Left colon (tissue), 2 donors: ENCODE results near the gene PFN1. TPM values are rescaled to one million over a fixed set of nuclear protein-coding genes. Genes with fewer than 3 reads are reported as not detected.
A peak's percentile ranks its signal among the peaks of the same experiment; 100 is the strongest.

Experiments used
- ATAC-seq: fragments of 200-7000 bp; cut with Tn5 transposase; one replicate; pipeline ENCODE4 v1.9.1; 2020; ENCODE audit warnings: mild to moderate bottlenecking, moderate library complexity
- DNase-seq, 2 donors: peaks; one replicate each; pipeline ENCODE4 v3.0.0-alpha.2; 2020
- intact Hi-C, 2 donors: fragments of 100-400 bp; cut with DNase I in 1 of 2; cut with micrococcal nuclease in 1 of 2; formaldehyde crosslinking; loops; one replicate each; pipeline versions ENCODE4 v1.11.2 to v1.14.0; 2022; cut with DNase I, micrococcal nuclease
- microRNA-seq, 2 donors: library from miRNA; unstranded; fragments of <30 nt; microRNA quantifications; one replicate each; pipeline versions ENCODE4 v1.1.0 to v1.2.0, GENCODE V29; 2020
- total RNA-seq, 2 donors: library from RNA; stranded (reverse); fragmentation: NEBNext Ultra II Directional; extraction: Animal tissue kit (Norgen Biotek cat#: 25700); gene quantifications; one replicate each; pipeline ENCODE4 v1.2.1, GENCODE V29; 2021
- donor health status: DM: no; HTN: no; CAD: no.
- donor health status: DM: yes; HTN: yes; CAD: no.

PFN1 gene
- total RNA-seq, 2 donors from 2014 or later, result 720 to 812 TPM

DNA sequence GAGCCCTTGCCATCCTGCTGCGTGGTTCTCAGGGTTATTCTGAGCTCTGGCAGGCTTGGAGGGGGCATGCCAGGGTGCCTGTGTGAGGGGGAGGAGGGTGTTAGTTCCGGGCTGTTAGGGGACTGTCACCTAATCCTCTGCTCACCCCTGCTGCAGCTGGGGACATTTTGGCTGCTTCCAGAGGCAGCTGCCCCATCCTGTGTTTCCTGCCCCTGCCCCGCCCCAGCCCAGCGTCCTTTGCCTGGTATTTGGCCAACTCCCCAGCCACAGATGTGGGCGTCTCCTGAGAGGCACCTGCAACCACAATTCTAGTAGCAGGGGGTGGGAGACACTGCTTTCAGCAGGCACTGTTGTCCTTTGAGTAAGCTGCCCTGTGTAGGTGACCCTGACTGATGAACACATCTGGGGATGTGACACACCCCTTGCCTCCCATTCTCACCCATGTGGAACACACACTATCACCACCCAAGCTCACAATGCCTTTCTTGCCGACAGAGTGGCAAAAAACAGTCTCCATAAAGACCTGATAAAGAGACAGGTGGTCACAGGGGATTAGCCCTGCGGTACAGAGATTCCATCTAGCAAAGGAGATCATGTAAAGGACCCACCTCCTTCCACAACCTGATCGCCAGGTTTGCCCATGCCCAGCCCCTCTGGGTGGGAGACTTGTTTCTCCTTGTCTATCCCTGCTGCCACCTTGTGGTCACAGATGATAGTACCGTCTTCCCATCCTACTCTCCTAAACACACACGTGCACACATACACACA lies 45.1 kb downstream of the PFN1 start, which contains the start of gene CHRNE:
CHRNE (minus strand) TSS at position 48 of the 768 bp plus-strand sequence; CDS start at position 13, 35 bp downstream.
- ATAC-seq (peak; percentile 54), DNase-seq (peak; percentile 78 to 89)
- intact Hi-C loops, result no loop called here

DNA sequence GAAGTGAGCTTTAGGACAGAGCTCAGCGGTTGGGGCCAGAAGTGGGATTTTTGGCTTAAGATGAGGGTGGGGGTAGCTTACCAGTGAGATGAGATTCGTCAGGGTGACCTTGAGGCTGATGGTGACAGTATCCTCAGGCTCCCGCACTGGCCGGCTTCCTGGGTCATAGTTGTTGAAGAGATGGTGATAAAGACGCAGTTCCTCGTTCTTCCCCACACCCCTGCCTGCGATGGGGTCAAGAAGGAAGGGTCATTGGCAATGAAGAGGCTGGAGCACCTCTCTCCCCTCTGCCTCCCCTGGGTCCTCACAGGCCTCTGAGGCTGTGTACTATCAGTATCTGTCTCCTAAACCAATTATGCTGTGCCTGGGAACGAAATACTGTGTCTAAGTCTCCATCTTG lies 45.8 kb downstream of the PFN1 start:
- ATAC-seq (no peak), DNase-seq (no peak)
- intact Hi-C loops, result no loop called here

DNA sequence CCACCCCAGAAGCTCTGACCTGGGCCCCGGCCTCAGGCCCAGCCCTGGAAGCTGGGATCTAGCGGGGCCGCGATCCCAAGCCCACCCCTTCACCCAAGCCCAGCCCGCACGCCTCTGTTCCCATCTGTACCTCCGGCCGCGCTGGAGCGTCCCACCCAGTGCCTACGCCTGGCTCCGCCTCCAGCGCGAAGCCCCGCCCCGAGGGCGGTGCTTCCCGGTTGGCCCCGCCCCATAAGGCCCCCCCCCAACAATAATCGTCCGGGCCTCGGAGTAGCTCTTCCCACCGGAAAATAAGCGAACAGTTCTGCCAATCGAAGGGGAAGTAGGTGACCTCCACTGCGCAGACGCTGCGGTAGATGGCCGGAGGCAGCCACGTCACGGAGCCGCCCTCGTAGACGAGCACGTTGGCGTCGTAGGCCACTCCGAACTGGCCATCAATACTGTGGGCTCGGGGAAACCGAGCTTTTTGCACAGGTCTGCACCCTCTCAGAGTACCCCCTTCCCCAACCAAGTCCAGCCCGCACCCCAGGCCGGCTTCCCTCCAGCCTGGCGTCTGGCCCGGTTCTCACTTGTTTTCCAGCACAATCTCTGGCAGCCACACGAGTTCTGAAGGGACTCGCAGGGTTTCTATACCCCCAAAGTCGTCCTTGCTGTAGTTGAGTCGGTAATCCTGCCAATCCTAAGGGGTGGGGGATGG lies 46.5 kb downstream of the PFN1 start:
- DNase-seq (peak in 1 of 2 donors; percentile 39), ATAC-seq (no peak)
- intact Hi-C loops, result no loop called here

DNA sequence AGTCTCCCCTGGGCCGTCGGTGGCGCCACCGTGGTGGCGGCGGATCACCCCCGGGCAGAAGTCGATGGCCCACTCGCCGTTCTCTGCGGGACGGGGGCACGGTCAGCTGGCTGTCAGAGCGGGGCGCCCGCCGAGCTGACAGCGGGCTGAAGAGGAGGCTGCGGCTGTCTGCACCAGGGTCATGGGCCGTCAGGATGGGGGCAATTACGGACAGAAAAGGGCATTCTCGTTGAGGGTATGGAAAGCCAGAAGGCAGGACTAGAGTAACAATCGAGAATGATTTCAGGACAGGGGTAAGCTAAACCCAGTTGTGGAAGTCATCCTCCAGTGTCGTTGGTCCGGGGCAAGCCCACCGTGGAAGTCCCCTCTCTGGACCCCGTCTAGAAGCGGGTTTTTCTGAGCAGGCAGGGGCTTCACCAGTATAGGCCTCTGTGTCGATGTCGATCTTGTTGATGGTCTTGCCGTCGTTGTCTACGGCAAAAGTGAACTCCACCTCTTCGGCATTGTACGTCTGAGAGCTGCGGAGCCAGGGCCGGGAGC lies 47.2 kb downstream of the PFN1 start:
- DNase-seq, result no peak
- intact Hi-C loops, result no loop called here
- no peak for ATAC-seq

DNA sequence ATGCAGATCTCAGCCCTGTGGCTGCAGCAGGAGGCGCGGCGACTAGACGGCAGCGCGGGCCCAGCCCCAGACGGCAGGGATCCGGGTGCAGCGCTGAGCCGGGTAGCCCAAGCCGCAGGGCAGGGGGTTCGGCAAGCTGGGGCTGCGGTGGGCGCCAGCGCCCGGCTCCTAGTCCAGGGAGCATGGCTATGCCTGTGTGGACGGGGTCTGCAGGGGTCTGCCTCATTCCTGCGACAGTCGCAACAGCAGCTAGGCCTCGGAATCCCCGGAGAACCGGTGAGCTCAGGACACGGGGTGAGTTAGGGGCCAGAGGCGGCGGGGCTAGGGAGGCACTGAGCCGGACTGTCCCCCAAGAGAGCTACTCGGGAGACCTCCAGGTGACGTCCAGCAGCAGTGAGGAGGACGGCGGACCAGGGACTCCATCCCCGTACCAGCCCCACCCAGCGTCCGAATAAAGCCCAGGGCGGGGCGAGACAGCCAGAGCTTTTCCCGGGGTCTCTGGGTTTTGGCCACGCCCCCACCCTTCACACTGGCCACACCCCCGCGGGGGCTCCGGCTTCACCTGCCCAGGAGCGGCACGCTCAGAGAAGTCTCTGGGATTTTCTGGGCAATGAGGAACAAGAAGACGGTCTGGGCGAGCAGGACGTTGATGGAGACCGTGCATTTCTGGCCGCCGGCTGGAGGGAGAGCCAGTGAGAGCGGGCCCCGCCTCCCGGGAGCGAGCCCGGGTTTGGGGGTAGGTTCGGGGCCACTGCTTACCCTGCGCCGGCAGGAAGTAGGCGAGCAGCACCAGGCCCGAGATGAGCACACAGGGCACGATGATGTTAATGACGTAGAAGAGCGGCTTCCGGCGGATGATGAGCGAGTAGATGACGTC lies 47.9 kb downstream of the PFN1 start:
- ATAC-seq, result peak; percentile 9
- intact Hi-C loops, result no loop called here
- peak; percentile 49 to 53 for DNase-seq

DNA sequence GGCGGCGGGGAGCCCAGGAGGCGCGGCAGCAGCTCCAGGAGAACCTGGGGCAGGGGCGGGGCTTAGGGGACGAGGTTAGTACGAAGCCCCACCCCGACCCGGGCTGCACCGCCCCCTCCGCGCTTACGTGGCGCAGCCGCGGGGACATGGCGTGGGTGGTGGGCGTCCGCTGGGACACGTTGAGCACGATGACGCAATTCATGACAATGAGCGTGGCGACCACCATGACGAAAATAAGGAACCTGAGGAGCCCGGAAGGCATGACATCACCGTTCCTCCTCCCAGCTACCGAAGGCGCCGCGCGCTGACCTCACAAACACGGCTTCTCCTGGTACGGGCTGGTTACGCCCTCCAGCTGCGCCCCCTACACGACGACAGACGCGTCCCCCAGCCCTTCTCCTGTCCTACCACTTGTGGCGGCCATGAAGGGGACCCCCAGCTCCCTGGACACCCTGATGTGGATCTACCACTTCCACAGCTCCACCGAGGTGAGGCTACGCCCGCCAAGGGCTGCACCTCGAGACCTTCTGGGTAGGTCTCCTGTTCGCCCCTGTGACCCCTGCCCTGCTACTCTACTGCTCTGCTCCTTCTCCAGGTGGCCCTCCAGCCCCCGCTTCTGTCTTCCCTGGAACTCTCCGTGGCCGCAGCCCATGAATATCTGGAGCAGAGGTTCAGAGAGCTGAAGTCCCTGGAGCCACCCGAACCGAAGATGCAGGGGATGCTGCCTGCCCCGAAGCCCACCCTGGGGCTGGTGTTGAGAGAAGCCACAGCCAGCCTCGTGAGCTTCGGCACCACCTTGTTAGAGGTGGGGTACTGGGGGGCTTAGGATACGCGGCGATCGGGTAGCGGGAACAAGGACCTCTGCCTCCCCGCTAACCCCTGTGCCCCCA lies 48.7 kb downstream of the PFN1 start, which contains the start of gene C17orf107:
C17orf107 (plus strand) TSS at position 196 of the 890 bp plus-strand sequence; CDS start at position 423, 227 bp downstream.
- peak; percentile 73 for ATAC-seq
- DNase-seq, result peak; percentile 83 to 94
- intact Hi-C loops, result no loop called here

DNA sequence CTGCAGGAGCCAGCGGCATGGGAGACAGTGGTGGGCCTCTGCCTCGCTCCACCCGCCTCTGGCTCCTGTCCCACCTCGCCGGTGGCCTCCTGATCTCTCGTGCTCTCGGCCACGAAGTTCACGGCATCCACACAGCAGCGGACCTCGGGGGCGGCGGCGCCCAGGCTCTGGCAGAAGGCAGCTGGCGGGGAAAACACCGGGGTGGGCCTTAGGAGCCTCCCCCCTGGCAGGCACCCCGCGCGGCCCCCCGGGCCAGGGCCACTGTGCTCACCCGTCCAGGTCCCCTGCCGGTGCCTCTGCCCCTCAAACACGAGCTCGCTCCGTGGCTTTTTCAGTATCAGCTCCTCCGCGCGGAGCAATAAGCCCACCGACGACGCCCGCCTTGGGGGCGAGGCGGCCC lies 49.4 kb downstream of the PFN1 start:
- intact Hi-C loops, result no loop called here
- peak; percentile 4 for ATAC-seq
- DNase-seq, result no peak

DNA sequence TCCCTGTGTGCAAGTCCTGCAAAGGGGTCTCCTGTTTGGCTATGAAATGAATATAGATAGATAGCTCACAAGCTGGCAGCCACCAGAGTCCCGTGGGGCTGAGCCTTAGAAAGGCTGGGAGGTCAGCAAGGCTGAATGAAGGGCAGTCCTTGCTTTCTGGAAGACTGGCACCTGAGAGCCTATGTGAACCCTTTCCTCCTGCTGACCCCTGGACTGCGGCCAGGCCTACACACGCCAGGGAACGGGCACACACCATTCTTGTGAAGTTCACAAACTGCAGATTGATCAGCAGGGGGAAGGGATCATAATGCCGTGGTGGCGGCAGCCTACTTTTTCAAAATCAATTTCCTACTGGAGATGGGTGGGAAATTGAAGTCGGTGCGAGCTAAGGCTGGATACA lies 50.0 kb downstream of the PFN1 start:
- intact Hi-C loops, result no loop called here
- ATAC-seq (no peak), DNase-seq (no peak)

DNA sequence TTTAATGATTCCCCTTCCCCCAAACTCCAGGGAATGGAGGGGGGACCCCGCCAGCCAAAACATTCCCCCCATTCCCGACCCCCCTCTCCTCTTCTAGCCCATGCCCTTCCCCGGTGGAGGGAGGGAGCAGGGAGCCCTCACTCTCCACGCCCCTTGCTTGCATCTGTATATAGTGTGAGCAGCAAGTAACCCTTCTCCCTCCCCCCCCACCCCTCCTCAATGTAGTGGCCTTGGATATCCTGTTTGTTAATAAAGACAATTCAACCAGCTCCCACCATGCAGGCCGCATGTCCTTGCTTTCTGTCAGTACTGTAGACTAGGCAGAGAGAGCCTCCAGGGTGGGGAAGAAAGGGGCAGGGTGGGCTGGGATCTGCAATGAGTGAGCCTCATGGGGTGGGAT lies 50.5 kb downstream of the PFN1 start:
- ATAC-seq (no peak), DNase-seq (no peak)
- intact Hi-C loops, result no loop called here

DNA sequence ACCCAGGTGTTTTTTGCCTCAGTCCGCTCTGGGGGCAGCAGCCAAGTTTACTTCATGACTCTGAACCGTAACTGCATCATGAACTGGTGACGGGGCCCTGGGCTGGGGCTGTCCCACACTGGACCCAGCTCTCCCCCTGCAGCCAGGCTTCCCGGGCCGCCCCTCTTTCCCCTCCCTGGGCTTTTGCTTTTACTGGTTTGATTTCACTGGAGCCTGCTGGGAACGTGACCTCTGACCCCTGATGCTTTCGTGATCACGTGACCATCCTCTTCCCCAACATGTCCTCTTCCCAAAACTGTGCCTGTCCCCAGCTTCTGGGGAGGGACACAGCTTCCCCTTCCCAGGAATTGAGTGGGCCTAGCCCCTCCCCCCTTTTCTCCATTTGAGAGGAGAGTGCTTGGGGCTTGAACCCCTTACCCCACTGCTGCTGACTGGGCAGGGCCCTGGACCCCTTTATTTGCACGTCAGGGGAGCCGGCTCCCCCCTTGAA lies 51.1 kb downstream of the PFN1 start:
- no peak for DNase-seq
- intact Hi-C loops, result no loop called here
- ATAC-seq, result no peak

DNA sequence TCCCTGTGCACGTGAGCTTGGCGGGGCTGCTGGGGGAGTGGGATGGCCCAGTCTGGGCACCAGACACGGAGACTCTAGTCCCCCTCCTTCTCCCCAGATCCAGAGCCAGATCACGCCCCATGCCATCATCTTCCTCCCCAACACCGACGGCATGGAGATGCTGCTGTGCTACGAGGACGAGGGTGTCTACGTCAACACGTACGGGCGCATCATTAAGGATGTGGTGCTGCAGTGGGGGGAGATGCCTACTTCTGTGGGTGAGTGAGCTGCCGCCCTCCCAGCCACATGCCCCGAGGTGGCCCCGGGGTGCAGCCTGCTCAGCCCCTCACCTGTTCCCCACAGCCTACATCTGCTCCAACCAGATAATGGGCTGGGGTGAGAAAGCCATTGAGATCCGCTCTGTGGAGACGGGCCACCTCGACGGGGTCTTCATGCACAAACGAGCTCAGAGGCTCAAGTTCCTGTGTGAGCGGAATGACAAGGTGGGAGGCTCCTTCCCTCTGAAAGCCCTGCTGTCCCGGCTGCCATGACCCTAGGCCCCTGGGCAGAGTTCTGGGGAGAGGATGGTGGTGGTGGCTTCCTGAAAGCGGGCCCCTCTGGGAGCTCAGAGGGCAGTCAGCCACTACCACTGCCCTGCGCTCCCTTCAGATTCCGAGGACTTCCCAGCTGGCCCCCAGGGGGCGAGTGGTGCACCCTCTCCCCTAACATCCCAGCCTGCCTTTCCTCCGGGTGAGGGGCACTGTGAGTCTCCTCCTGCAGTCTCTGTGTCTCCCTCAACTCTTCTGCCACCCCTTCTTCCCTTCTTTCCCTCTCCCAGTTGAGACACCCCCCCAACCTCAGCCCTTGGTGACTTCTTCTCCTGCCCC lies 51.8 kb downstream of the PFN1 start:
- ATAC-seq (no peak), DNase-seq (no peak)
- intact Hi-C loops, result no loop called here

DNA sequence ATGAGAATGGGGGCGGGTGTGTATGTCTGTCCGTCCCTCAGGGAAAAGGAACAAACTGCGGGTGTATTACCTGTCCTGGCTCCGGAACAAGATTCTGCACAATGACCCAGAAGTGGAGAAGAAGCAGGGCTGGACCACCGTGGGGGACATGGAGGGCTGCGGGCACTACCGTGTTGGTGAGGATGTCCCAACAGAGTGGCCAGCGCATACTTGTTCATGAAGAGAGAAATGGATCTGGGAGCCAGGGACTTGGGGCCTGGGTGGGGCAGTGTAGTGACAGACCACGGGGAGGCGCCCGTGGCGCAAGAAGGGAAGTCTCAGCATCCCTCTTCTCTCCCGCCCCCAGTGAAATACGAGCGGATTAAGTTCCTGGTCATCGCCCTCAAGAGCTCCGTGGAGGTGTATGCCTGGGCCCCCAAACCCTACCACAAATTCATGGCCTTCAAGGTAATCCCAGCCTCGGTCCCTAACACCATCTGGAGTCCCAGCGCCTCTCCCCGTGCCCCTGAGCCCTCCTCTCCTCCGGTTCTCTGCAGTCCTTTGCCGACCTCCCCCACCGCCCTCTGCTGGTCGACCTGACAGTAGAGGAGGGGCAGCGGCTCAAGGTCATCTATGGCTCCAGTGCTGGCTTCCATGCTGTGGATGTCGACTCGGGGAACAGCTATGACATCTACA lies 52.5 kb downstream of the PFN1 start:
- ATAC-seq (no peak), DNase-seq (no peak)
- intact Hi-C loops, result no loop called here

Small RNA genes within 50 kb of the gene (microRNA-seq; reads per million reads assigned to microRNA genes)
- gene MIR6864 (0 to 1.4 reads per million in 2 donors), gene MIR6865 (0 reads per million in 2 donors)

Other genes starting within 250 kb of the PFN1 start
- 10 to 100 TPM; 25.8 to 35.5 TPM for gene PELP1, start 244.4 kb downstream of the PFN1 start, total RNA-seq
- gene ARRB2, start 237.9 kb downstream of the PFN1 start, total RNA-seq, result 10 to 100 TPM; 27.2 to 45.1 TPM
- 10 to 100 TPM; 21.8 to 26.7 TPM for gene MED11, start 217.1 kb downstream of the PFN1 start, total RNA-seq
- gene ZMYND15, start 208.7 kb downstream of the PFN1 start, total RNA-seq, result 1 to 10 TPM; 1.1 to 1.9 TPM
- 10 to 100 TPM; 36.2 to 52.3 TPM for gene CXCL16, start 208.6 kb downstream of the PFN1 start, total RNA-seq
- gene TM4SF5, start 176.6 kb downstream of the PFN1 start, total RNA-seq, result 10 to 100 TPM; 17.3 to 26.9 TPM
- gene VMO1, start 162.2 kb downstream of the PFN1 start, total RNA-seq, result under 1 TPM; 0.73 to 0.79 TPM
- under 1 TPM; 0.49 to 0.61 TPM for gene GLTPD2, start 159.6 kb downstream of the PFN1 start, total RNA-seq
- 10 to 100 TPM; 79.4 to 99.6 TPM for gene PSMB6, start 152.4 kb downstream of the PFN1 start, total RNA-seq
- gene PLD2, start 141.4 kb downstream of the PFN1 start, total RNA-seq, result 10 to 100 TPM; 26.1 to 27.5 TPM
- 100 to 1,000 TPM; 193 to 205 TPM for gene MINK1, start 115.2 kb downstream of the PFN1 start, total RNA-seq
- gene C17orf107, start 49.0 kb downstream of the PFN1 start, total RNA-seq, result 1 to 10 TPM; 1.3 to 1.8 TPM
- under 1 TPM; 0.43 to 0.81 TPM for gene CHRNE, start 45.4 kb downstream of the PFN1 start, total RNA-seq
- not detected for gene GP1BA, start 16.3 kb downstream of the PFN1 start, total RNA-seq
- gene SLC25A11, start 8.5 kb downstream of the PFN1 start, total RNA-seq, result 10 to 100 TPM; 77.5 to 90.0 TPM
- gene RNF167, start 8.3 kb downstream of the PFN1 start, total RNA-seq, result 100 to 1,000 TPM in 1 of 2 donors, 10 to 100 TPM in 1; 96.5 to 105 TPM
- gene ENO3, start 2.6 kb upstream of the PFN1 start, total RNA-seq, result 1 to 10 TPM; 7.3 to 8.9 TPM
- 10 to 100 TPM; 49.3 to 68.2 TPM for gene SPAG7, start 19.3 kb upstream of the PFN1 start, total RNA-seq
- gene CAMTA2, start 39.1 kb upstream of the PFN1 start, total RNA-seq, result 10 to 100 TPM; 49.1 to 52.2 TPM
- gene INCA1, start 49.0 kb upstream of the PFN1 start, total RNA-seq, result 1 to 10 TPM; 1.9 TPM
- 100 to 1,000 TPM; 212 to 226 TPM for gene KIF1C, start 49.4 kb upstream of the PFN1 start, total RNA-seq
- 1 to 10 TPM; 2.4 to 2.5 TPM for gene SLC52A1, start 86.9 kb upstream of the PFN1 start, total RNA-seq
- 1 to 10 TPM; 8.0 to 8.6 TPM for gene ZFP3, start 129.9 kb upstream of the PFN1 start, total RNA-seq
- 1 to 10 TPM; 7.1 to 7.7 TPM for gene ZNF232, start 163.3 kb upstream of the PFN1 start, total RNA-seq
- gene USP6, start 167.5 kb upstream of the PFN1 start, total RNA-seq, result under 1 TPM; 0.08 to 0.12 TPM
- 1 to 10 TPM; 3.7 to 3.9 TPM for gene ZNF594, start 243.3 kb upstream of the PFN1 start, total RNA-seq